ENCODE results near the gene NOLC1.

DNA sequence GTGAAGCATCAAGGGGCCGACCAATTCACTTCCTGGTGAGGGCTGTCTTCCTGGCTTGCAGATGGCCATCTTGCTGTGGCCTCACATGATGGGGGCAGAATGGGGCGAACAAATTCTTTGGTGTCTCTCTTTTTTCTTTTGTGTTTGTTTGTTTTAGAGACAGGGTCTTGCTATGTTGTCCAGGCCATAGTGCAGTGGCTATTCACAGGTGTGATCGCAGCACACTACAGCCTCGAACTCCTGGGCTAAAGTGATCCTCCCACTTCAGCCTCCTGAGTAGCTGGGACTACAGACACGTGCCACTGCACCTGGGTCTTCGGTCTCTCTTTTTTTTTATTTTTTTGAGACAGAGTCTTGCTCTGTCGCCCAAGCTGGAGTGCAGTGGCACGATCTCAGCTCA, 20.1 kb downstream of the NOLC1 start:
- TF ChIP-seq, protein P1, sequence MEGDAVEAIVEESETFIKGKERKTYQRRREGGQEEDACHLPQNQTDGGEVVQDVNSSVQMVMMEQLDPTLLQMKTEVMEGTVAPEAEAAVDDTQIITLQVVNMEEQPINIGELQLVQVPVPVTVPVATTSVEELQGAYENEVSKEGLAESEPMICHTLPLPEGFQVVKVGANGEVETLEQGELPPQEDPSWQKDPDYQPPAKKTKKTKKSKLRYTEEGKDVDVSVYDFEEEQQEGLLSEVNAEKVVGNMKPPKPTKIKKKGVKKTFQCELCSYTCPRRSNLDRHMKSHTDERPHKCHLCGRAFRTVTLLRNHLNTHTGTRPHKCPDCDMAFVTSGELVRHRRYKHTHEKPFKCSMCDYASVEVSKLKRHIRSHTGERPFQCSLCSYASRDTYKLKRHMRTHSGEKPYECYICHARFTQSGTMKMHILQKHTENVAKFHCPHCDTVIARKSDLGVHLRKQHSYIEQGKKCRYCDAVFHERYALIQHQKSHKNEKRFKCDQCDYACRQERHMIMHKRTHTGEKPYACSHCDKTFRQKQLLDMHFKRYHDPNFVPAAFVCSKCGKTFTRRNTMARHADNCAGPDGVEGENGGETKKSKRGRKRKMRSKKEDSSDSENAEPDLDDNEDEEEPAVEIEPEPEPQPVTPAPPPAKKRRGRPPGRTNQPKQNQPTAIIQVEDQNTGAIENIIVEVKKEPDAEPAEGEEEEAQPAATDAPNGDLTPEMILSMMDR (IDR thresholded peaks at IDR 0.05) = no peak
- TF ChIP-seq POLR2A (IDR thresholded peaks at IDR 0.05) = no peak
- no peak for TF ChIP-seq EP300 (IDR thresholded peaks at IDR 0.05)
- TF ChIP-seq POLR2AphosphoS5 (IDR thresholded peaks at IDR 0.05) = no peak

All from suprapubic skin (tissue), 4 donors.